GM23248 (cell line): Measurements from ENCODE around the gene TIGD1. TPM values are rescaled to one million over a fixed set of nuclear protein-coding genes. Genes with fewer than 3 reads are reported as not detected.
A peak's percentile ranks its signal among the peaks of the same experiment; 100 is the strongest.
"Not testable (repeated sequence)": the region's sequence is repeated elsewhere in the genome, so short reads cannot be mapped to it uniquely, and the experiment has no call there.

Experiments
- DNase-seq: peaks from one replicate; pipeline ENCODE4 v3.0.0-alpha.2; 2015
- H2AFZ ChIP-seq: fragments of 200-600 bp; sonication (generic); 2 replicates; pipeline ENCODE4 v1.6.1; 2016; ENCODE audit warnings: antibody characterized with exemption
- H3F3A ChIP-seq: fragments of 200-600 bp; sonication (generic); 2 replicates; pipeline ENCODE4 v1.6.1; 2016; ENCODE audit warnings: mild to moderate bottlenecking, antibody characterized with exemption, mixed run types; ENCODE audit not compliant: insufficient read depth
- H3K27ac ChIP-seq: fragments of 200-600 bp; sonication (generic); 2 replicates; pipeline ENCODE4 v1.5.1; 2016; ENCODE audit warnings: mild to moderate bottlenecking
- H3K27me3 ChIP-seq: fragments of 200-600 bp; sonication (generic); replicated peaks from 2 replicates; pipeline ENCODE4 v1.6.1; 2016; ENCODE audit warnings: mild to moderate bottlenecking; ENCODE audit not compliant: insufficient read depth
- H3K36me3 ChIP-seq: fragments of 200-600 bp; sonication (generic); 2 replicates; pipeline ENCODE4 v1.6.1; 2016; ENCODE audit warnings: low read depth, mild to moderate bottlenecking
- H3K4me1 ChIP-seq: fragments of 200-600 bp; sonication (generic); 2 replicates; pipeline ENCODE4 v1.6.1; 2016; ENCODE audit warnings: mild to moderate bottlenecking; ENCODE audit not compliant: insufficient read depth
- H3K4me2 ChIP-seq: fragments of 200-600 bp; sonication (generic); one replicate; pipeline ENCODE4 v1.6.1; 2016; ENCODE audit warnings: mild to moderate bottlenecking; ENCODE audit not compliant: unreplicated experiment
- H3K4me3 ChIP-seq: fragments of 200-600 bp; sonication (generic); 2 replicates; pipeline ENCODE4 v1.5.1; 2016; ENCODE audit warnings: mild to moderate bottlenecking
- H3K79me2 ChIP-seq: fragments of 200-600 bp; sonication (generic); 2 replicates; pipeline ENCODE4 v1.6.1; 2016; ENCODE audit warnings: mild to moderate bottlenecking; ENCODE audit not compliant: insufficient read depth
- H3K9ac ChIP-seq: fragments of 200-600 bp; sonication (generic); 2 replicates; pipeline ENCODE4 v1.6.1; 2016; ENCODE audit warnings: mild to moderate bottlenecking
- H3K9me2 ChIP-seq: fragments of 200-600 bp; sonication (generic); 2 replicates; pipeline ENCODE4 v1.6.1; 2016; ENCODE audit warnings: mixed run types, mild to moderate bottlenecking, moderate library complexity; ENCODE audit not compliant: insufficient read depth
- H3K9me3 ChIP-seq: fragments of 200-600 bp; sonication (generic); one replicate; pipeline ENCODE4 v1.6.1; 2017; ENCODE audit warnings: low read depth
- H4K20me1 ChIP-seq: fragments of 200-600 bp; sonication (generic); 2 replicates; pipeline ENCODE4 v1.6.0; 2016; ENCODE audit not compliant: insufficient read depth
- EZH2 ChIP-seq: fragments of 200-600 bp; sonication (generic); IDR thresholded peaks from 2 replicates; pipeline ENCODE4 v1.6.1; 2018; ENCODE audit warnings: antibody characterized with exemption, mild to moderate bottlenecking; ENCODE audit not compliant: insufficient read depth, poor library complexity, severe bottlenecking
- EZH2phosphoT487 ChIP-seq: fragments of 200-600 bp; sonication (generic); IDR thresholded peaks from 2 replicates; pipeline ENCODE4 v1.6.1; 2018; ENCODE audit warnings: antibody characterized with exemption, moderate library complexity, mild to moderate bottlenecking, low read depth; ENCODE audit not compliant: insufficient read depth
- WGBS, 2 experiments: methylation state at CpG; one replicate each; pipeline ENCODE4 v1.1.6; 2015 to 2017; ENCODE audit warnings: low lambda C conversion rate in 2 of 2, low coverage in 1 of 2; ENCODE audit errors: missing lambda C conversion rate in 2 of 2; 5-methylcytosine and 5-hydroxymethylcytosine counted together
- in situ Hi-C: fragments of 300-500 bp; cut with MboI; formaldehyde crosslinking; loops from 2 replicates; pipeline ENCODE4 v1.15.0; 2020
- polyA plus RNA-seq: library from polyadenylated mRNA; unstranded; fragments of >200 nt; fragmentation: Nextera tagmentation; extraction: Ambion mirVana; gene quantifications from 2 replicates; pipeline ENCODE4 v1.2.1, GENCODE V29; 2016
- total RNA-seq: library from RNA; depleted of rRNA; stranded (reverse); fragments of >200 nt; shearing (Covaris generic); gene quantifications from 2 replicates; pipeline ENCODE4 v1.2.3, GENCODE V29; 2014

TIGD1 gene
- total and polyA plus RNA-seq, 2 experiments from 2014 or later: 3.6 to 4.3 TPM

GRCh38 chr2:232573771-232574435 is 23.5 kb upstream of the TIGD1 start:
- no peak overlapping the region for H2AFZ ChIP-seq
- TF ChIP-seq EZH2phosphoT487 (no peak), EZH2 (no peak)
- in situ Hi-C loops: no loop called here
- no peaks in the 10 kb centered on the region for H3K27me3 ChIP-seq
- no peaks in the 10 kb centered on the region for H4K20me1 ChIP-seq
- no peak overlapping the region for H3K4me3 ChIP-seq
- H3K36me3 ChIP-seq: peaks cover 24% of the 10 kb centered on the region
- peaks cover 7% of the 10 kb centered on the region; the same call in 1 of the 2 replicates for H3K4me1 ChIP-seq
- WGBS, 2 experiments: 93% methylated on average over 7 to 8 of the region's 8 CpGs
- H3K27ac ChIP-seq: peak overlapping the region; percentile 43; the same call in 1 of the 2 replicates
- no peak for DNase-seq
- H3K79me2 ChIP-seq: peaks cover 9% of the 10 kb centered on the region; the same call in 1 of the 2 replicates
- peak overlapping the region; percentile 27; the same call in 1 of the 2 replicates for H3K9ac ChIP-seq
- H3F3A ChIP-seq: peaks cover 2% of the 10 kb centered on the region
- no peaks in the 10 kb centered on the region for H3K9me3 ChIP-seq
- no peaks in the 10 kb centered on the region for H3K9me2 ChIP-seq
- H3K4me2 ChIP-seq: no peak overlapping the region

DNA sequence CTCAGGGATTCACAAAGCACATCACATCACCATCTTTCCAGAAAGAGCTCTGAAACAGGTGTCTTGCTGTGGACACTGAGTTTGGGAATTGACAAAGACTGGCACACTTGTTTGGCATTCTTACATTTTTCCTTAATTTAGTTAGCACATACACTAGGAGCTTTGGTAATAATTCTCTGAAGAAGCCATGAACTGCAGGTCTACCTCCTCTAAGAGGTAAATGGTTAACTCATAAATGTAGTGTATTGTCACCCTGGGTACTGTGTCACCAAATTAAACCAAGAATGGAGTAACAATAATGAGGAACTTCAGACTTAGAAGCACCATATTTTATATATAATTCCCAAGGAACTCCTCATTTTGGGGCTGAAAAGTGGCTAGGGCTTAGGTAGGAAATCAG is 22.7 kb upstream of the TIGD1 start:
- H4K20me1 ChIP-seq: no peaks in the 10 kb centered on the region
- TF ChIP-seq EZH2 (no peak), EZH2phosphoT487 (no peak)
- H3K4me2 ChIP-seq: no peak overlapping the region
- H3K9me2 ChIP-seq: no peaks in the 10 kb centered on the region
- in situ Hi-C loops: no loop called here
- DNase-seq: no peak
- no peak overlapping the region for H2AFZ ChIP-seq
- no peaks in the 10 kb centered on the region for H3K9me3 ChIP-seq
- peaks cover 13% of the 10 kb centered on the region; the same call in 1 of the 2 replicates for H3K79me2 ChIP-seq
- H3K27ac ChIP-seq: no peak overlapping the region
- H3F3A ChIP-seq: peaks cover 7% of the 10 kb centered on the region
- peaks cover 15% of the 10 kb centered on the region for H3K4me1 ChIP-seq
- H3K27me3 ChIP-seq: no peaks in the 10 kb centered on the region
- no peak overlapping the region for H3K9ac ChIP-seq
- no peak overlapping the region for H3K4me3 ChIP-seq
- peaks cover 29% of the 10 kb centered on the region for H3K36me3 ChIP-seq

DNA sequence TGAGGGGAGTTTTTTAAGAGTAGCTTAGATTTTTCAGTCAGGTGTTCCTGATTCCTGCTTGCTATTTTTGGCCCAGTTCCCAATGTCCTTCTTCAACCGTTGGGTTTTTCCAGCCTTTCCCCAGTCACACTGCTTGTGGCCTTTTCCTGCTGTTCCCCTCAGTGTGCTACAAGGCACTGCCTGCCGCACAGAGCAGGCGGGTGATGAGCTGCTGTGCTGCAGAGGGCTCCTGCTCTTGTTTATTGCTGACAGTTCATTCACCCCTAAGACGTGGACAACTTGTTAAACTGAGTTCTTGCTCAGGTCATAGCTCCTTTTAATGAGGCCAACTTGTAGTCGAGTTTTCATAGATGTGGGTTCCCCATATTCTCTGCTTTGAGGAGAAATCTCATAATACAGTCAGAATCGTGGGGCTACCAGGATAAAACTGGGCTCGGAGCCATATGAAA is 20.7 kb upstream of the TIGD1 start:
- Histone ChIP-seq H3K9me3 (no peaks in the 10 kb centered on the region), H3K27ac (no peak overlapping the region), H2AFZ (no peak overlapping the region), H3F3A (peaks cover 19% of the 10 kb centered on the region), H3K9me2 (no peaks in the 10 kb centered on the region), H3K4me1 (peaks cover 24% of the 10 kb centered on the region), H3K9ac (no peak overlapping the region), H4K20me1 (no peaks in the 10 kb centered on the region), H3K4me2 (no peak overlapping the region), H3K27me3 (no peaks in the 10 kb centered on the region), H3K4me3 (no peak overlapping the region), H3K36me3 (peaks cover 47% of the 10 kb centered on the region), H3K79me2 (peaks cover 13% of the 10 kb centered on the region; the same call in 1 of the 2 replicates)
- WGBS, 2 experiments: 74 to 75% methylated on average over 7 of the region's 7 CpGs
- DNase-seq: no peak
- in situ Hi-C loops: no loop called here
- TF ChIP-seq EZH2 (no peak), EZH2phosphoT487 (no peak)

DNA sequence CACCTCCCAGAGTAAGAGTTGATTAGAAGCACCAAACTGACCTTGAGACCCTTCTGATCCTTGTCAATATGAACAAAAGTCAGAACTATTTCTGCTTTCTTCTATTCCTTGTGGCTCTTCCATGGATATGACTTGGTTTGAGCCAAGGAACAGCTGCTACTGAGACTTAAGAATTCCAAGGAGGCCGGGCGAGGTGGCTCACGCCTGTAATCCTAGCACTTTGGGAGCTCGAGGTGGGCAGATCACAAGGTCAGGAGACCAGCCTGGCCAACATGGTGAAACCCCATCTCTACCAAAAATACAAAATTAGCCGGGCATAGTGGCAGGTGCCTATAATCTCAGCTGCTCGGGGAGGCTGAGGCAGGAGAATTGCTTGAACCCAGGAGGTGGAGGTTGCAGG is 20.1 kb upstream of the TIGD1 start:
- H3K9me2 ChIP-seq, in situ Hi-C loops, H4K20me1 ChIP-seq, H3K4me2 ChIP-seq, H3K9me3 ChIP-seq, H3K27me3 ChIP-seq, H2AFZ ChIP-seq, H3K4me3 ChIP-seq, DNase-seq, H3K9ac ChIP-seq, H3K27ac ChIP-seq: not testable (repeated sequence)
- peaks cover 50% of the 10 kb centered on the region for H3K36me3 ChIP-seq
- H3F3A ChIP-seq: peaks cover 19% of the 10 kb centered on the region
- 97 to 98% methylated on average over 6 of the region's 6 CpGs for WGBS, 2 experiments
- H3K4me1 ChIP-seq: peaks cover 24% of the 10 kb centered on the region
- peaks cover 13% of the 10 kb centered on the region; the same call in 1 of the 2 replicates for H3K79me2 ChIP-seq
